NCI-H510A (cell line): Measurements from ENCODE around the gene PTPRJ.
"Not testable (repeated sequence)": the region's sequence is repeated elsewhere in the genome, so short reads cannot be mapped to it uniquely, and the experiment has no call there.

Experiments used
- DNase-seq: peaks from one replicate; lab custom pipeline; 2025; lab: John Stamatoyannopoulos, UW

Gene PTPRJ

GRCh38 chr11:48018528-48019216 lies 38.3 kb downstream of the PTPRJ start:
- DNase-seq = no peak

GRCh38 chr11:48019217-48019584 lies 38.8 kb downstream of the PTPRJ start:
- DNase-seq = no peak

DNA sequence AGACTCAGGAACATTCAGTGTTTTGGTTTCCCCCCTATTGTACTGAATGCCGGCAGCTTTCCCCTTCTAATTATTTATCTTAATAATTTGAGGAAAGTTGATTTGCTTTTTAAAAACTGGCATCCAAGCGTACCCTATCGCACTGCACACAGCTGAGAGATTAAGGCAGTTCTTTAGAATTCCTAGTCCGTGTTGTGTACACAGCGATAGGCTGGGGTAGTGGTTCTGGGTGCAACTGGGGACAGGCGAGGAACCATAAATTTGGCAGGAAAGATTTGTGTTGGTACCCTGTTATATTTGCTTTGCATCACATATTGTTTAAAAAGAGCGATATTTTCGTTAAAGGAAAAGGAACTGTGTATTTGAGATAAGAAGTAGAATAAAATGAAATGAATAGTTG lies 39.2 kb downstream of the PTPRJ start:
- DNase-seq = no peak

DNA sequence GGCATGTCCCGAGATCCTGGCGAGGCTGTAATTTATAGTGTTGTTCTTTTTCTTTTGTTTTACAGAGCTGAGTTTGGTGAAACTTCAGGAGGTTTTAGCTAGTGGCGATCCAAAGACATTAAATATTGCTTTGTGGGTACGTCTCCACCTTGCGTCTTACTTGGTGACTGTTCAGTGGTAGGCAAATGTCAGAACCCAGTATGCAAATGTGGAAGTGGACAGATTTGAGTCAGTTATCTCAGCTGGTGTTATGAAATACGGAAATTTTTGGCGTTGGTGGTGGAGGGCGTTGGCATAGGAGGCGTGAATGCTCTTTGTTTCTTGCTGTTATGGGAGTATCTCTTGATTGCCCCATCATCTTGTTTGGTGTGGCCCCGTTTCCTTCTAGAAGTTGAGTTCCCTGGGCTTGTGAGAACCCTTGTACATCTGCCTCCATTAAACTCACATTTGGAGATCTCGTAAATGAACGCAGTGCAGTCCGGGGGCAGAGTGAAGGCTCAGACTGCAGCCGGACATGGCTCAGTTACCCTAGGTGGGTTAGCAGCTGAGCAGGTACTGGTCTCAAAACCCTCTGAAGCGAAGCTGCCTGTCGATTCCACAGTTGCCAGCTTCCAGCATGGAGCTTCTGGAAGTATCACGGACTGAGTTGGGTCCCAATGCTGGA lies 39.9 kb downstream of the PTPRJ start:
- DNase-seq = no peak

- DNase-seq = not testable (repeated sequence)
Observed at GRCh38 chr11:48021201-48021820, 41.0 kb downstream of the PTPRJ start.

DNA sequence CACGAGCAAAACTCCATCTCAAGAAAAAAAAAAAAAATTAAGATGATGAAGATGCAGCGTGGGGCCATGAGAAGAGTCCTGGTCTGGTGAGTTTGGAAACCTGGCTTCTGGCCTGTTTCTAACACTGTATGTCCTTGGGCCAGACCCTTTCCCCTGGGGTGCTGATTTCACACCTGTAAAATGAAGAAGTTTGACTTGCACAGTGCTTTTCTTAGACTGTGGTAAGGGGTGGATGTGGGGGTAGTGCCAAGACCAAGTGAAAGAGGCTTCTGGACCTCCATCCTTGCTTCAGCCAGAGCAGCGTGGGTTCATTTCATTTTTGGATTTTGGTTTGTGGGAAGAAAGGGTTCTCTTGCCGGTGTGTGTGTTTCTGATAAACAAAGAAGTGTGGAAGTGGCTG lies 42.1 kb downstream of the PTPRJ start:
- DNase-seq = no peak

- not testable (repeated sequence) for DNase-seq
Observed at GRCh38 chr11:48023608-48024007, 43.2 kb downstream of the PTPRJ start.

DNA sequence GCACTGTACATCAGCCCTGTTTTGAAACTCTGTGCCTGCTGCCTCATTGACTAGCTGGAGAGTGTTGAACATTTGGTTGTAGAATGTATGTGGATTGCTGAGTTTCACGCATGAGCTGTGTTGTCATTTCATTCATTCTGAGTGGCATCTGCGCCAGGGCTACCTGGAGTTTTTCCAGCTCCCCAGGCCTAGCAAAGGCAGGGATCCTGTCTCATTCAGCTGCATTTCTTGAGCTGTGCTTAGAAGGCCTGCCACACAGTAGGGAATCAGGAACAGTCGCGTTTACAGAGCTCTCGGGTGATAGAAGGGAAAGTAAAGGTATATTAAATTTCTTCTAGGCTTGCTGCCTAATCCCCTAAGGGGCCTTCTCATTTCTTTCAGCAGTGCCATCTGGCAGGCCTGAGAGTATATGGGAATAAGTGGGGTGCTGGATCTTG lies 44.3 kb downstream of the PTPRJ start:
- no peak for DNase-seq

GRCh38 chr11:48025293-48025983 lies 45.1 kb downstream of the PTPRJ start:
- DNase-seq = no peak

- no peak for DNase-seq
Observed at GRCh38 chr11:48025984-48026340, 45.6 kb downstream of the PTPRJ start.

- DNase-seq = no peak
Observed at GRCh38 chr11:48028914-48029680, 48.7 kb downstream of the PTPRJ start.

- DNase-seq = no peak
Observed at GRCh38 chr11:48029681-48030290, 49.4 kb downstream of the PTPRJ start.

- no peak for DNase-seq
Observed at GRCh38 chr11:48031602-48032001, 51.2 kb downstream of the PTPRJ start.

GRCh38 chr11:48032721-48033120 lies 52.4 kb downstream of the PTPRJ start:
- no peak for DNase-seq

DNA sequence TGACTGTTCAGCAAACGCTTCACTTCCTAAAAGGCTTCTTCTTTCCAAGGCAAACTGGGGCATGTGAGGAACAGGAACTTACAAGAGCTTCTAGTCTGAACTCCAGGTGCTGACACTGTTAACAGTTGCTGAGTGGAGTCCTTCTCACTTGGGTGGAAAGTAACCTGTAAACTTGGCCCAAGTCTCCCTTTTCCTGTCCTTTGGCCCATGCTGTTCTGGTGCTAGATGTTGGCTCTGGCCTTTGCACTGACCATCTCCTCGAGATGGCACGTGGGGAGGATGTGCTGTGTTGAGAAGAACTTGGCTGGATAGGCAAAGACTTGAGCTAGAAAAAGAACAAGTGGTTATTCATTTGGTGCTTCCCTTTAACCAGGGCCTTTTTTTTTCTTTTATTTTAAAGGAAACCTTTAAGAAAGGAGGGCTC lies 53.6 kb downstream of the PTPRJ start:
- no peak for DNase-seq

DNA sequence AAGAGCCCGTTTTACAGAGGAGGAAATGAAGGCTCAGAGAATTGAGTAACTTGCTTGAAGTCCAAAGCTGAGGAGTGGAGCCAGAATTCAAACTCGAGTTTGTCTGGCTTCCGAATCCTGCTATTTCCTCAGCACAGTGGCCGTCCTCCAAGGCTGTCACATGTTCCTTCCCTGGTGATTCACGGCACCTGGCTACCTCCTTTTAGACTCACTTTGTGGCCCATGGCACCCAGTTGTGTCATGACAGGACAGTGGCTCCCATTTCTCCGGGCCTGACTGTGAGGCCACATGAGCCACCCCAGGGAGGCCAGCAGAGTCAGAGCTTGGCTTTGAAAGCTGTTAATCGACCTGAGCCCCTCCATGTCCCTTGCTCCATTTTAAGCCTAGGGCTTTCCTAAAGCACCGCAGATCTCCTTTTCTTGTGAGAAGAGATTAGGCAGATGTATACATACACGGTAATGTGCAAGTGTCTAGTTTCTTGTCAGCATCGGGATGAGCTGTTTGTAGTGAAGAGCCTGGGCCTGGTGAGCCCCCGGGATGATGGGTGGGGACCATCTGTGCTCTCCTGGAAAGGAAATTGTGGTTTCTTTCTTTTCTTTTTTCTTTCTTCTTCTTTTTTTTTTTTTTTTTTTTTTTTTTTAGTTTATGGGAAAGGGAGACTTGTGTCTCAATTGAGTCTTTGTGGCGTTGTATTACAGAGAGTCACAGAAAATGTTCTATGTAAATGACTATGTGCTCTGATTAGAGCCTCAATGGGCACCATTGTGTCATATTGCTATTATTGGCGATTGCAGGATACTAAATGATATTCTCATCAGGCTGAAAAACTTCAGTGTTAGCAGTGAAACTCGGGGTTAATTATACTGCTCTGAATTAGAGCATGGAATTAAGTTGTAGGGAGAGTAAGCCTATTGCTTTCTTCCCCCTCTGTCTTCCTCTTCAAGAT lies 54.8 kb downstream of the PTPRJ start:
- DNase-seq = no peak

GRCh38 chr11:48036011-48036410 lies 55.7 kb downstream of the PTPRJ start:
- DNase-seq = no peak

- DNase-seq = no peak
Observed at GRCh38 chr11:48036466-48036865, 56.1 kb downstream of the PTPRJ start.

DNA sequence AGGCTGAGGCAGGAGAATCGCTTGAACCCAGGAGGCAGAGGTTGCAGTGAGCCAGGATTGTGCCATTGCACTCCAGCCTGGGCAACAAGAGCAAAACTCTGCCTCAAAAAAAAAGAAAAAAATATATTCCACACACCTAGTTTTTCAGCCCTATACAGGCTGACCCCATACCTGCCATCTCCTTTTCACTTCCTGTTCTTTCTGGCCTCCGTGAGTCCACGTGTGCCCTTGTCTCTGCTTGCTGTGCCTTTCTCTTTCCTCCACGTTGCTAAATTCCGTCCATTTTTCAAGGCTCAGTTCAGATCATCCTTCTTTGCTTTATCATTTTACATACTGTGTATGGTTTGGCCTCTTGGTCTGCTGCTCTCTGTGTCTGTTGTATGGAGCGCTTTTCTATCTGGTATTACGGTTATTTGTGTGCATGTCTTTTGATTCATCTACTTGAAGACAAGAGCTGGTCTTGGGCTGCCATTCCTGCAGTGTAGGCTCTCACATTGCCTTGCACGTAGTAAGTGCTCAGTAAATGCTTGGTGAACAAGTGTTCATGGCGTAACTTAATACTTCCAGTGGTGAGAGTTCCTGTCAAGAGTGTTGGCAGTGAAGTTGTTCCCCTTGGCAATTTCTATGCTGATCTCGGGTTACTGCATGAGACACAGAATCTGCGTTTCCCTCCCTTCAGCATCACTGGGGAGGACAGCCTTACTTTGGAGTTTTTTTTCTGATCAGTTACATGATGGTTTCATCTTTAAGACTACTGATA lies 57.5 kb downstream of the PTPRJ start:
- no peak for DNase-seq
